HCT116 (cell line): Measurements from ENCODE around the gene MESD. TPM values are rescaled to one million over a fixed set of nuclear protein-coding genes. Genes with fewer than 3 reads are reported as not detected.

Source experiments
- ATAC-seq: fragments of 200-7000 bp; cut with Tn5 transposase; 2 replicates; pipeline ENCODE4 v1.9.1; 2020; ENCODE audit warnings: mild to moderate bottlenecking, moderate library complexity
- BruUV-seq: library from RNA; stranded (reverse); fragments of 400-500 nt; replicated peaks from 2 replicates; lab custom pipeline; 2021; lab: Mats Ljungman, UMichigan
- CTCF ChIA-PET: fragments of 300-600 bp; sonication (Branson Sonifier 250); formaldehyde crosslinking; loops from one replicate; lab custom pipeline; 2021; ENCODE audit warnings: antibody characterized with exemption; lab: Charles Lee
- POLR2A ChIA-PET: fragments of 300-600, 350-600 bp; sonication (Branson Sonifier 250); formaldehyde crosslinking; loops from one replicate; lab custom pipeline; 2021; ENCODE audit warnings: antibody characterized with exemption; lab: Charles Lee
- RAD21 ChIA-PET, 2 experiments: fragments of 300-600 bp; sonication (Branson Sonifier 250); formaldehyde crosslinking; loops; one replicate each; lab custom pipeline; 2023; ENCODE audit warnings: low total read pairs in 2 of 2; ENCODE audit not compliant: uncharacterized antibody in 2 of 2, unreplicated experiment in 2 of 2, low non-redundant PET in 1 of 2; lab: Charles Lee
- DNase-seq: peaks from one replicate; pipeline ENCODE4 v3.0.0-alpha.2; 2010; ENCODE audit warnings: low read depth, low spot score
- H2AFZ ChIP-seq: fragments of 200-600 bp; shearing (Covaris generic), sonication (generic); 2 replicates; pipeline ENCODE4 v1.6.1; 2017; ENCODE audit warnings: low read depth, mixed run types, mixed read lengths, antibody characterized with exemption, low read length; ENCODE audit not compliant: poor library complexity, severe bottlenecking
- H3K27ac ChIP-seq: 2 replicates; pipeline ENCODE4 v1.5.1; 2012; ENCODE audit warnings: low read depth, low read length
- H3K27me3 ChIP-seq: fragments of 200-600 bp; sonication (generic); 2 replicates; pipeline ENCODE4 v1.6.1; 2016; ENCODE audit warnings: mixed run types, low read length, mixed read lengths; ENCODE audit not compliant: insufficient read depth
- H3K36me3 ChIP-seq, 2 experiments: fragments of 200-500 bp in 1 of 2; fragments of 200-600 bp in 1 of 2; sonication (Bioruptor generic) in 1 of 2; sonication (generic) in 1 of 2; 2 replicates each; pipeline versions ENCODE4 v1.5.1 to v1.6.1; 2014 to 2016; ENCODE audit warnings: low read length in 2 of 2, inconsistent platforms in 1 of 2, mixed read lengths in 1 of 2, mixed run types in 1 of 2; ENCODE audit not compliant: insufficient read depth in 2 of 2, control insufficient read depth in 1 of 2
- H3K4me1 ChIP-seq, 2 experiments: fragments of 200-600 bp in 1 of 2; sonication (generic) in 1 of 2; 2 replicates each; pipeline versions ENCODE4 v1.5.1 to v1.6.1; 2012 to 2017; ENCODE audit warnings: low read length in 2 of 2, inconsistent platforms in 1 of 2, mild to moderate bottlenecking in 1 of 2, mixed read lengths in 1 of 2, mixed run types in 1 of 2, moderate library complexity in 1 of 2; ENCODE audit not compliant: insufficient read depth in 2 of 2, control insufficient read depth in 1 of 2
- H3K4me2 ChIP-seq: fragments of 200-600 bp; sonication (generic); 2 replicates; pipeline ENCODE4 v1.6.1; 2017; ENCODE audit warnings: mixed run types, low read length, mixed read lengths
- H3K4me3 ChIP-seq, 2 experiments: fragments of 200-600 bp in 1 of 2; sonication (generic) in 1 of 2; replicated peaks in 1 of 2; 2 replicates each; pipeline ENCODE4 v1.5.1; 2011 to 2016; ENCODE audit warnings: low read length in 2 of 2, control low read depth in 1 of 2, low read depth in 1 of 2, mild to moderate bottlenecking in 1 of 2, mixed read lengths in 1 of 2, mixed run types in 1 of 2
- H3K79me2 ChIP-seq: fragments of 200-600 bp; sonication (generic); 2 replicates; pipeline ENCODE4 v1.6.1; 2017; ENCODE audit warnings: mild to moderate bottlenecking, mixed run types, low read length, moderate library complexity, mixed read lengths; ENCODE audit not compliant: insufficient read depth
- H3K9ac ChIP-seq: fragments of 200-600 bp; sonication (generic); 2 replicates; pipeline ENCODE4 v1.6.1; 2016; ENCODE audit warnings: low read length, mixed read lengths
- H3K9me2 ChIP-seq: fragments of 200-600 bp; sonication (generic), shearing (Covaris generic); 2 replicates; pipeline ENCODE4 v1.6.1; 2017; ENCODE audit warnings: mixed run types, mild to moderate bottlenecking, moderate library complexity; ENCODE audit not compliant: insufficient read depth
- H3K9me3 ChIP-seq, 2 experiments: fragments of 200-500 bp in 1 of 2; fragments of 200-600 bp in 1 of 2; sonication (Bioruptor generic) in 1 of 2; sonication (generic) in 1 of 2; 2 replicates each; pipeline ENCODE4 v1.6.1; 2014 to 2017; ENCODE audit warnings: low read length in 2 of 2, mixed read lengths in 2 of 2, inconsistent platforms in 1 of 2, low read depth in 1 of 2, mild to moderate bottlenecking in 1 of 2, mixed run types in 1 of 2, moderate library complexity in 1 of 2; ENCODE audit not compliant: control insufficient read depth in 1 of 2, insufficient read depth in 1 of 2
- H4K20me1 ChIP-seq: fragments of 200-600 bp; sonication (generic), shearing (Covaris generic); 2 replicates; pipeline ENCODE4 v1.6.1; 2017; ENCODE audit warnings: mixed run types, mild to moderate bottlenecking, moderate library complexity; ENCODE audit not compliant: insufficient read depth
- CBX3 ChIP-seq: IDR thresholded peaks from 2 replicates; pipeline ENCODE4 v1.6.1; 2012; ENCODE audit warnings: low read depth
- CEBPB ChIP-seq: IDR thresholded peaks from 2 replicates; pipeline ENCODE4 v1.6.1; 2012; ENCODE audit warnings: low read depth
- EZH2 ChIP-seq: fragments of 200-600 bp; sonication (generic); IDR thresholded peaks from 2 replicates; pipeline ENCODE4 v1.6.1; 2017; ENCODE audit warnings: antibody characterized with exemption, mixed run types
- EZH2phosphoT487 ChIP-seq: fragments of 200-600 bp; IDR thresholded peaks from 2 replicates; pipeline ENCODE4 v1.6.1; 2018; ENCODE audit warnings: antibody characterized with exemption, borderline replicate concordance
- FOSL1 ChIP-seq: IDR thresholded peaks from 2 replicates; pipeline ENCODE4 v1.6.1; 2012; ENCODE audit warnings: low read depth
- JUND ChIP-seq: IDR thresholded peaks from 2 replicates; pipeline ENCODE4 v1.6.1; 2012
- POLR2AphosphoS5 ChIP-seq: IDR thresholded peaks from 2 replicates; pipeline ENCODE4 v1.6.1; 2011; ENCODE audit warnings: mild to moderate bottlenecking, low read depth, low read length, moderate library complexity
- SIN3A ChIP-seq: IDR thresholded peaks from 2 replicates; pipeline ENCODE4 v1.6.1; 2012; ENCODE audit warnings: low read depth
- SP1 ChIP-seq: IDR thresholded peaks from 2 replicates; pipeline ENCODE4 v1.6.1; 2012; ENCODE audit warnings: low read depth
- TCF7L2 ChIP-seq: IDR thresholded peaks from 2 replicates; pipeline ENCODE4 v1.7.0; 2011; ENCODE audit warnings: borderline replicate concordance, inconsistent platforms; ENCODE audit not compliant: insufficient read depth, insufficient read length; ENCODE audit errors: extremely low read depth
- ZFX ChIP-seq: fragments of 450-650 bp; IDR thresholded peaks from 2 replicates; pipeline ENCODE4 v1.6.1; 2017
- intact Hi-C: fragments of 100-400 bp; cut with micrococcal nuclease; formaldehyde crosslinking; loops from 2 replicates; pipeline ENCODE4 v1.10.0; 2022
- total RNA-seq: library from RNA; stranded (reverse); gene quantifications from one replicate; pipeline ENCODE4 v1.2.1, GENCODE V29; 2021; ENCODE audit not compliant: unreplicated experiment
- TF ChIP-seq, protein P1 (sequence below): IDR thresholded peaks from 2 replicates; pipeline ENCODE4 v1.6.1; 2012; ENCODE audit warnings: low read depth
- TF ChIP-seq, protein P2 (sequence below), 3 experiments: fragments of 200-600 bp in 1 of 3; sonication (generic) in 1 of 3; IDR thresholded peaks in 2 of 3; conservative IDR thresholded peaks in 1 of 3; 2 replicates each; pipeline ENCODE4 v1.5.1; 2012 to 2017; ENCODE audit warnings: low read depth in 2 of 3, low read length in 2 of 3, antibody characterized with exemption in 1 of 3, borderline replicate concordance in 1 of 3, control low read depth in 1 of 3, mild to moderate bottlenecking in 1 of 3, mixed read lengths in 1 of 3, mixed run types in 1 of 3, moderate library complexity in 1 of 3; ENCODE audit not compliant: insufficient read depth in 1 of 3
- TF ChIP-seq, protein P3 (sequence below): IDR thresholded peaks from 2 replicates; pipeline ENCODE4 v1.6.1; 2012

Gene MESD
- total RNA-seq, 1 experiment from 2014 or later, result 22.5 TPM

DNA sequence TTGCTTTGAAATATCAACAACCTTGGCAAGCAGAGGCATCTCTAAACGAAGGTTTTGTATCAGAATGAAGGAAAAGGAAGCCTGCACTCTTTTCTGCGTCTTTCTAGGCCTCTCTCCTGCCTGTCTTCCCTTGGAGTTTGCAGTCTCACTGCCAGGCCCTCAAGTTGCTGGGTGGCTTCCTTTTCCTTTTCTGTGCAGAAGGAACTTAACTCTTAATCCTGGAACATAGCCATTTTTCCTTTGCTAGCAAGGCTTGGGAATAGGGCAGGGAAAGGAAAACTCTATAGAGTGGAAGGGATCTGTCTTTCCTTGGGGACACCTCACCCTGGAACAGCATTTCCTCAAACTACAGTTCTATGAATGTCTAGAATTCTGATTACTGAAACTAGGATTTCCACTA lies 43.9 kb upstream of the MESD start:
- Histone ChIP-seq H2AFZ (no peak overlapping the region), H3K27me3 (no peaks in the 10 kb centered on the region)
- TF ChIP-seq POLR2AphosphoS5, result no peak
- no peak for TF ChIP-seq CEBPB
- TF ChIP-seq ZFX, result no peak
- TF ChIP-seq CBX3, result no peak
- TF ChIP-seq TCF7L2, result no peak
- TF ChIP-seq SP1, result no peak
- TF ChIP-seq, protein P1, sequence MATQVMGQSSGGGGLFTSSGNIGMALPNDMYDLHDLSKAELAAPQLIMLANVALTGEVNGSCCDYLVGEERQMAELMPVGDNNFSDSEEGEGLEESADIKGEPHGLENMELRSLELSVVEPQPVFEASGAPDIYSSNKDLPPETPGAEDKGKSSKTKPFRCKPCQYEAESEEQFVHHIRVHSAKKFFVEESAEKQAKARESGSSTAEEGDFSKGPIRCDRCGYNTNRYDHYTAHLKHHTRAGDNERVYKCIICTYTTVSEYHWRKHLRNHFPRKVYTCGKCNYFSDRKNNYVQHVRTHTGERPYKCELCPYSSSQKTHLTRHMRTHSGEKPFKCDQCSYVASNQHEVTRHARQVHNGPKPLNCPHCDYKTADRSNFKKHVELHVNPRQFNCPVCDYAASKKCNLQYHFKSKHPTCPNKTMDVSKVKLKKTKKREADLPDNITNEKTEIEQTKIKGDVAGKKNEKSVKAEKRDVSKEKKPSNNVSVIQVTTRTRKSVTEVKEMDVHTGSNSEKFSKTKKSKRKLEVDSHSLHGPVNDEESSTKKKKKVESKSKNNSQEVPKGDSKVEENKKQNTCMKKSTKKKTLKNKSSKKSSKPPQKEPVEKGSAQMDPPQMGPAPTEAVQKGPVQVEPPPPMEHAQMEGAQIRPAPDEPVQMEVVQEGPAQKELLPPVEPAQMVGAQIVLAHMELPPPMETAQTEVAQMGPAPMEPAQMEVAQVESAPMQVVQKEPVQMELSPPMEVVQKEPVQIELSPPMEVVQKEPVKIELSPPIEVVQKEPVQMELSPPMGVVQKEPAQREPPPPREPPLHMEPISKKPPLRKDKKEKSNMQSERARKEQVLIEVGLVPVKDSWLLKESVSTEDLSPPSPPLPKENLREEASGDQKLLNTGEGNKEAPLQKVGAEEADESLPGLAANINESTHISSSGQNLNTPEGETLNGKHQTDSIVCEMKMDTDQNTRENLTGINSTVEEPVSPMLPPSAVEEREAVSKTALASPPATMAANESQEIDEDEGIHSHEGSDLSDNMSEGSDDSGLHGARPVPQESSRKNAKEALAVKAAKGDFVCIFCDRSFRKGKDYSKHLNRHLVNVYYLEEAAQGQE, result no peak
- no peak for TF ChIP-seq EZH2
- TF ChIP-seq FOSL1, result no peak
- TF ChIP-seq JUND, result no peak
- no peak for TF ChIP-seq SIN3A
- TF ChIP-seq, protein P2, sequence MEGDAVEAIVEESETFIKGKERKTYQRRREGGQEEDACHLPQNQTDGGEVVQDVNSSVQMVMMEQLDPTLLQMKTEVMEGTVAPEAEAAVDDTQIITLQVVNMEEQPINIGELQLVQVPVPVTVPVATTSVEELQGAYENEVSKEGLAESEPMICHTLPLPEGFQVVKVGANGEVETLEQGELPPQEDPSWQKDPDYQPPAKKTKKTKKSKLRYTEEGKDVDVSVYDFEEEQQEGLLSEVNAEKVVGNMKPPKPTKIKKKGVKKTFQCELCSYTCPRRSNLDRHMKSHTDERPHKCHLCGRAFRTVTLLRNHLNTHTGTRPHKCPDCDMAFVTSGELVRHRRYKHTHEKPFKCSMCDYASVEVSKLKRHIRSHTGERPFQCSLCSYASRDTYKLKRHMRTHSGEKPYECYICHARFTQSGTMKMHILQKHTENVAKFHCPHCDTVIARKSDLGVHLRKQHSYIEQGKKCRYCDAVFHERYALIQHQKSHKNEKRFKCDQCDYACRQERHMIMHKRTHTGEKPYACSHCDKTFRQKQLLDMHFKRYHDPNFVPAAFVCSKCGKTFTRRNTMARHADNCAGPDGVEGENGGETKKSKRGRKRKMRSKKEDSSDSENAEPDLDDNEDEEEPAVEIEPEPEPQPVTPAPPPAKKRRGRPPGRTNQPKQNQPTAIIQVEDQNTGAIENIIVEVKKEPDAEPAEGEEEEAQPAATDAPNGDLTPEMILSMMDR (IDR thresholded peaks at IDR 0.05 in 2 of 3, conservative IDR thresholded peaks at IDR 0.05 in 1 of 3; ENCODE audit: borderline replicate concordance in 1 of 3, insufficient read depth in 1 of 3, low read depth in 2 of 3, low read length in 2 of 3), result no peak
- no peak for TF ChIP-seq EZH2phosphoT487
- TF ChIP-seq, protein P3, sequence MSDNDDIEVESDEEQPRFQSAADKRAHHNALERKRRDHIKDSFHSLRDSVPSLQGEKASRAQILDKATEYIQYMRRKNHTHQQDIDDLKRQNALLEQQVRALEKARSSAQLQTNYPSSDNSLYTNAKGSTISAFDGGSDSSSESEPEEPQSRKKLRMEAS, result no peak
- TF ChIP-seq, all 23 proteins: peak for 0
- no peaks in the 10 kb centered on the region for H3K9me2 ChIP-seq
- no TSS peak for BruUV-seq
- no peak overlapping the region for H3K27ac ChIP-seq
- RAD21 ChIA-PET, result no interaction called here
- DNase-seq (no peak), ATAC-seq (no peak)
- H3K36me3 ChIP-seq, result no peaks in the 10 kb centered on the region
- no peaks in the 10 kb centered on the region for H4K20me1 ChIP-seq
- H3K4me1 ChIP-seq, result peaks cover 0 to 6% of the 10 kb centered on the region in 2 experiments; a peak in 1 of 4 replicates
- H3K9me3 ChIP-seq, result peaks cover 0 to 9% of the 10 kb centered on the region in 2 experiments; a peak in 1 of 4 replicates
- intact Hi-C loops, result no loop called here
- H3K4me3 ChIP-seq, result no peak overlapping the region
- H3K9ac ChIP-seq, result no peak overlapping the region
- H3K4me2 ChIP-seq, result no peak overlapping the region
- CTCF ChIA-PET, result no interaction called here
- H3K79me2 ChIP-seq, result no peaks in the 10 kb centered on the region
- POLR2A ChIA-PET, result no interaction called here
